GM10847 (cell line): ENCODE measurements around the gene PRMT7.

Experiments
- POLR2A ChIP-seq: IDR thresholded peaks from 2 replicates; pipeline ENCODE4 v1.6.1; 2011; ENCODE audit not compliant: insufficient read length; ENCODE audit errors: extremely low read depth

PRMT7 gene

DNA sequence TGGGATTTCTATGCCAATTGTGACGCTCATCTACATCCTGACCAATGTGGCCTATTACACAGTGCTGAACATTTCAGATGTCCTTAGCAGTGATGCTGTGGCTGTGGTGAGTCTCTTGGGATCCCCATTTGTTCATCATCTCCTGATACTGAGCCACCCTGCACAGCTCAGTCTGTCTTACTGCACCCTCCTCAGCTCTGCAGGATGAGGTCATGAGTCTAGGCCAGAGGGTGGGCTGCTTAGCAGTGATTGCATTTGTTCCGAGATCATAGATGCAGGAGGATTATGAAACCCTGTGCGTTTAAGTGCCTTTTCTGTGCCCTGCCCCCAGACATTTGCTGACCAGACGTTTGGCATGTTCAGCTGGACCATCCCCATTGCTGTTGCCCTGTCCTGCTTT is 19.6 kb upstream of the PRMT7 start:
- TF ChIP-seq POLR2A, result no peak

DNA sequence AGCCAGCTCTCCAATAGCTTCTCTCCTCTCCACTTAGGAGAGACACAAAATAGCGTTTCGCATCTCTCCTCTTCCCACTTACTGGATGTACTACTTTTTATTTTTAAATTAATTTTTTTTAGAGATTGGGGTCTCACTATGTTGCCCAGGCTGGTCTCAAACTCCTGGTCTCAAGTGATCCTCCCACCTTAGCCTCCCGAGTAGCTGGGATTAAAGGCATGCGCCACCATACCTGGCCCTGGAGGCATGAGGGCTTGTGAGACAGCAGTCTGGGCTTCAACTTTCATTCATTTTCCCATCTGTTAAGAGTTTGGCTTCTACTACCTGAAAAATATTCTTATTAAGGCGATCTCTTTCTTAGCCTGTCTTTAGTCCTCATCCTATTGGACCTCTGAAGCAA is 18.4 kb upstream of the PRMT7 start:
- no peak for TF ChIP-seq POLR2A

DNA sequence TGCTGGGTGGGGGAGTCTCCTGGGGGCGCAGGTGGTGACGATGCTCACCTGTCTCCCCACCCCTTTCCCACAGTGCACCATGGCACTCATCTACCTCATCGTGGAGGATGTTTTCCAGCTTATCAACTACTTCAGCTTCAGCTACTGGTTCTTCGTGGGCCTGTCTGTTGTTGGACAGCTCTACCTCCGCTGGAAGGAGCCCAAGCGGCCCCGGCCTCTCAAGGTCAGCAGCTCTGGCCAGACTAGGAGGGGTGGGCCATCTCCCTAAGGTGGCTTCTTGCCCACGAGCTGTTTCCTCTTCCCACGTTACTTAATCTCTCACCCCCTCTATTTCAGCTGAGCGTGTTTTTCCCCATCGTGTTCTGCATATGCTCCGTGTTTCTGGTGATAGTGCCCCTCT is 14.5 kb upstream of the PRMT7 start:
- TF ChIP-seq POLR2A, result no peak

DNA sequence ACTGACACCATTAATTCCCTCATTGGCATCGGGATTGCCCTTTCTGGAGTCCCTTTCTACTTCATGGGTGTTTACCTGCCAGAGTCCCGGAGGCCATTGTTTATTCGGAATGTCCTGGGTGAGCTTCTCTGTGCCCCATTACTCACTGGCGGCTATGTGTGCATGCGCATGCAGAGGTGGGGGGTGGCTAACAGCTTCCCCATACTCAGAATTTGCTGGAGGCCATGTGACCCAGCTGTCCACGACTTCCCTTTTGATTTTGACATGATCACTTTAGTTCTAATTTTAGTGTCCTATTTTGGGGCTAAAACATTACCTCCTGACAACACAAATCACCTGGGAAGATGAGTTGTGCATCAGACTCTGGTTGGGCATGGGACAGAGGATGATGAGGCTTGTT is 14.1 kb upstream of the PRMT7 start:
- no peak for TF ChIP-seq POLR2A

GRCh38 chr16:68297908-68298307 is 12.9 kb upstream of the PRMT7 start:
- no peak for TF ChIP-seq POLR2A

- TF ChIP-seq POLR2A, result no peak
These were observed 12.5 kb upstream of the PRMT7 start for GRCh38 chr16:68298312-68298711.

DNA sequence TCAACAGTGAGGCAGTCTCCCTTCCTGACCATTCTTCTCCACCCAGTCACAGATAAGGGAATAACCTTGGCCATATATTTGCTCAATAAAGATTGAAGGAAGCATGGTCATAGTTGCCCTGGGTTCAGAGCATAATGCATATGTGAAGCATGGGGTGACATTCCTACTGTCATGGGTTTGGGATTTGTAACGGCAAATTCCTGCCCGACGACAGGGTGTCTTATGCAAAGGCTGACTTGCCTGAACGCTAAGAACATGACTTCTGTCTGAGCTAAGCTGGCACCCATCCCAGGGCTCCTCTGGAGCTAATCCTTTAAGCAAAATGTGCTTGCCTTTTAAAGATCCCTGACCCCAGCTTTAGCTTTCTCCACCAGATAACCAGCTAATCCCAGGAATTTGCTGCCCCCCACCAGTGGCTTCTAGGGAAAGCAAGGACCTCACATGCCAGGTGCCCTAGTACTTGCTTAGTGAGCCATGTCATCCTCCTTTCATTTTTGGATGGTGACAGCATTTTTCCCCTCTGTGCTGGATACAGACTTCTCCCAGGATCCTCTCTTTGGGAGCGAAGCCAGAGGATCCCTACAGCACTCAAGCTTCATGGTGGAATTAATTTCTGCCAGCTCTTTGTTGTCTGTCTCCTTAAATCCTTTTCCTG is 11.8 kb upstream of the PRMT7 start:
- no peak for TF ChIP-seq POLR2A

GRCh38 chr16:68299571-68300453 is 11.0 kb upstream of the PRMT7 start:
- no peak for TF ChIP-seq POLR2A

GRCh38 chr16:68300734-68301459 is 9.9 kb upstream of the PRMT7 start:
- no peak for TF ChIP-seq POLR2A

- TF ChIP-seq POLR2A, result no peak
These were observed 4.2 kb upstream of the PRMT7 start for GRCh38 chr16:68306633-68307032.

DNA sequence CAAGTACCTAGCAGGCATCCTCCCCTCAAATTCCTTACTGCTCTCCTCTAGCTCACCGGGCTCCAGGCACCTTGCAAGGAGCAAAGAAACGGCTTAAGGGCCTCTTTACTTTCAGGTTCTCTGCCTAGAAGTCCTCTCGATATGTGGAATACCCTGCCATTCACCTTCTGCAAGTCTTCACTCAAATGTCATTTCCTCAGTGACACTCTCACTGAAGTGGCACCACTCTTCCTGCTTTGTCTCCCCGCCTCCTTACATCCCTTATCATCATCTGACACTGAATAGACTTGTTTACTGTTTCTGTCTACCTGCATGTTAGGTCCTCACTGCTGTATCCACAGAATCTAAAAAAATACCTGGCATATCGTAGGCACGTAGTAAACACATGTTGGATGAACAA is 1.0 kb upstream of the PRMT7 start:
- TF ChIP-seq POLR2A, result no peak

DNA sequence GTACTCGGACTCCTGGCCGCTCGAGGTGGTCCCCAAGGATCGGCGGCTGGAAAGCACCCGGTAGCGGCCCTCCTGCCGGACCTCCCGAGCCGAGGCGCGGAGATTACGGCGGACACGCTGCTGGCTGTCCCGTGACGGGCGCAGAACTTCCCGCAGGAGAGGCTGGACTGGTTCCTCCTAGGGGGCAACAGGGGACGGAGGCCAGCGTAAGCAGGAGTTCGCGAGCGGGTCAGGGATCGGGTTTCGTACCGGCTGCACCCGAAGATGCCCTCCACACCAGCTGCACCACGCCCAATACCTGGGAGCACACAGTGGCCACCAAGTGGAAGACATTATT is 414 bp upstream of the PRMT7 start:
- no peak for TF ChIP-seq POLR2A

GRCh38 chr16:68313116-68313515 is 2.3 kb downstream of the PRMT7 start:
- TF ChIP-seq POLR2A, result no peak

- no peak for TF ChIP-seq POLR2A
These were observed 8.5 kb downstream of the PRMT7 start for GRCh38 chr16:68319185-68319908.

GRCh38 chr16:68324336-68324735 is 13.5 kb downstream of the PRMT7 start:
- no peak for TF ChIP-seq POLR2A

DNA sequence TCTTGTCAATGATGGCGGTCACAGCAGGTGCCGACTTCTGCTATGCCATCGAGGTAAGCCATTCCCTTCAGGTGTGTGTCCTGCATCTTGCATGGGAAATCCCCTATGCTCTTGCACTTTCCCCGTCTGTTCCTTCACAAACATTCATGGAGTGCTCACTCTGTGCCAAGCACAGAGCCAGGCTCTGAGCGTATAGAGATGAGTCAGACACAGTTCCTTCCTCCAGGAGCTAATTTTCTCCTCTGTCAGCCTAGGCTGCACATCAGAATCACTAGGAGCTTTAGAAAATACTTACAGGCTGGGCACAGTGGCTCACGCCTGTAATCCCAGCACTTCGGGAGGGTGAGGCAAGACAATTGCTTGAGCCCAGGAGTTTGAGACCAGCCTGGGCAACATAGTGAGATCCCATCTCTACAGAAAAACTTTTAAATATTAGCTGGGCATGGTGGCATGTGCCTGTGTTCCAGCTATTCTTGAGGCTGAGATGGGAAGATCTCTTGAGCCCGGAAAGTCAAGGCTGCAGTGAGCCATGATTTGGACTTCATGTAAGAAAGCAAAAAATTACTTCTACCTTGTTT is 14.1 kb downstream of the PRMT7 start:
- no peak for TF ChIP-seq POLR2A
